Astrocyte of the spinal cord (primary cell): Measurements from ENCODE around the gene SERPINA9.

Source experiments
- DNase-seq: peaks from one replicate; pipeline ENCODE4 v3.0.0; 2011; ENCODE audit warnings: low read depth, low spot score
- H3K4me3 ChIP-seq: 2 replicates; pipeline ENCODE4 v1.5.1; 2011; ENCODE audit warnings: low read depth, mild to moderate bottlenecking, low read length, moderate library complexity
- CTCF ChIP-seq: IDR thresholded peaks from 2 replicates; pipeline ENCODE4 v1.5.1; 2012; ENCODE audit warnings: low read depth, mild to moderate bottlenecking, low read length, inconsistent platforms
- in situ Hi-C: cut with HindIII; loops from 2 replicates; pipeline ENCODE4 v1.10.0; 2017; ENCODE audit warnings: low sequenced_read_pairs

SERPINA9 gene

GRCh38 chr14:94466706-94467370 lies 9.2 kb downstream of the SERPINA9 start:
- H3K4me3 ChIP-seq, result no peak overlapping the region
- in situ Hi-C loops, result no loop called here
- TF ChIP-seq CTCF, result no peak
- no peak for DNase-seq

GRCh38 chr14:94465042-94465441 lies 11.0 kb downstream of the SERPINA9 start:
- in situ Hi-C loops, result no loop called here
- TF ChIP-seq CTCF, result no peak
- H3K4me3 ChIP-seq, result no peak overlapping the region
- no peak for DNase-seq

- no peak for DNase-seq
- H3K4me3 ChIP-seq, result no peak overlapping the region
- no peak for TF ChIP-seq CTCF
- in situ Hi-C loops, result no loop called here
Measured at GRCh38 chr14:94464290-94464689, 11.7 kb downstream of the SERPINA9 start.

- no peak for TF ChIP-seq CTCF
- in situ Hi-C loops, result no loop called here
- H3K4me3 ChIP-seq, result no peak overlapping the region
- no peak for DNase-seq
Measured at GRCh38 chr14:94462763-94463572, 13.0 kb downstream of the SERPINA9 start.

- in situ Hi-C loops, result no loop called here
- DNase-seq, result no peak
- TF ChIP-seq CTCF, result no peak
Measured at GRCh38 chr14:94462219-94462551, 13.8 kb downstream of the SERPINA9 start.

GRCh38 chr14:94461526-94462218 lies 14.3 kb downstream of the SERPINA9 start:
- TF ChIP-seq CTCF, result no peak
- DNase-seq, result no peak
- no peak overlapping the region for H3K4me3 ChIP-seq
- in situ Hi-C loops, result no loop called here

More at GRCh38 chr14:94462219-94462551, 13.8 kb downstream of the SERPINA9 start:
- no peak overlapping the region for H3K4me3 ChIP-seq
